Stimulated activated CD8-positive, alpha-beta memory T cell treated with anti-CD3 and anti-CD28 coated beads, Interleukin-12 subunit alpha, Interleukin-12 subunit beta, amount 100 ng/mL, for 24 hours (primary cell): ENCODE data around the gene NFIA.

ENCODE experiments used
- DNase-seq: peaks from one replicate; pipeline ENCODE4 v3.0.0-alpha.2; 2020; ENCODE audit errors: extremely low read depth

NFIA gene

DNA sequence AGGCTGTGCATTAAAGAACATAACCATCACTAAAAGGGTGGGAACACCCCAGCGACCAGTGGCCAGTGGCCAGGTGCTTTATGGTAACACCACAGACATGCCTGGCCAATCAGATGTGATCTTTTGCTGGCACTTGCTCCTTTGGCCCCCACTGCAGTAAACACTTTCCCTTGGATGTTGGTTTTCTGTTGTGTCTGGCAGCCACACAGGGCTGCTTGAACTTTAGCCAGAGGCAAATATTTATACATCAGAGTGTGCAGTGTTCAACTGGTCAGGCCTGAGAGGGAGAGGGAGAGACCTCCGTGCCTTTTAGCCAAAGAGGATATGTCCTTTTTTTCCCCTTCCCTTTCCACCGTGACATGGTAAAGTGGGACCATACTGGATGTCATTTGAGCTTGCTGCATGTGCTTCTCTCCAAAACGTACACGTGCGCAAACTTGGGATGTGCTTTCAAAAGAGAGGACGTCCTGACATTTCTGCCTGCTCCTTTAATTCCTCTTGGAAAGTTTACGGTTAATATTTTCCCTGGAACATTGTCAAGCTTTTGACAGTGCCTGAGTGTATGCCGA lies 101.2 kb downstream of the NFIA start:
- no peak for DNase-seq

DNA sequence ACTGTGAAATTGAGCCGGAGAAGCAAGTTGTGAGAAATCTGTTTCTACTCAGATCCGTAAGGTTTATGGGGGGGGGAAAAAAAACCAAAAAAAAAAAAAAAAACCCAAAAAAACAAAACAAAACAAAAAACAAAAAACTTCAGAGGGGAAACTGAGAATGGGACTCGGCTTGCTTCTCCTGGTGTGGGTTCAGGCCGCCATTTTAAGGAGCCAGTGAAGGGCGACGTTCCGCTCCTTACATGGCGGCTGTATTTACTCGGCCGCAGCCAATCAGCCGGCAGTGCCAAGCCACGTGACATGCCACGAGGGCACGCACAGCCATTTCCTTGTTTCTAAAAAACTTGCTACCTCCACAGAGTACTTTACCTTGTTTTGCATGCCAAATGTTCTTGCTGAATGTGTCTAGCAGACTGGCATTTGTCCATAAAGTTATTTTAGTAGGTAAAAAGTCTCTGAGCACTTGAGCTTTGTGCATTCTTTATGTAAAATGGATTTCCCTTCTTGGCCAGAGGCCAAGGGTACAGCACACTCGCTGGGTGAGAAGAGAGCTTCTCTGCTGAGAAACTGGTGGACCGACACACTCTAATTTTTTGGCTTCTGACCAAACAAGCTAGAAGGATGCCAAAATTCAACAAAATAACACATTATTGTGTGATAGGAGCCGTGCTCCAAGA lies 101.8 kb downstream of the NFIA start:
- DNase-seq: no peak

DNA sequence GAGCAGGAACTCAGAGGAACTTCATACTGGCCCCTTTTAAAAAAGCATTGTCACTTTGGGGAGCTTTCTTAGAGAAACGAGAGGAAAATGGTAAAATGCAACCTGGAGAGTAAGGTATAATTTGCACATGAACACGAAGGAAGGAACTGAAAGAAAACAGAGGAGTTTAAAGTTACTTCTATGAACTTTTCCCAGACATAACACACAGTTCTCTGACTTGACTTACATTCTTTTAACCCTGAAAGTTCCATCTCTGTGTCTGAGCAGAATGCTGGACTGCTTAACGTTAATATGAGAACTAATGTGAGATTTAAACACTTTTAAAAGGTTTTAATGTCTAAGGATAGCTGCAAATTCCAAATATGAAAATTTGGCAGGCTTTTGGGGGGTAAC lies 102.3 kb downstream of the NFIA start:
- no peak for DNase-seq

DNA sequence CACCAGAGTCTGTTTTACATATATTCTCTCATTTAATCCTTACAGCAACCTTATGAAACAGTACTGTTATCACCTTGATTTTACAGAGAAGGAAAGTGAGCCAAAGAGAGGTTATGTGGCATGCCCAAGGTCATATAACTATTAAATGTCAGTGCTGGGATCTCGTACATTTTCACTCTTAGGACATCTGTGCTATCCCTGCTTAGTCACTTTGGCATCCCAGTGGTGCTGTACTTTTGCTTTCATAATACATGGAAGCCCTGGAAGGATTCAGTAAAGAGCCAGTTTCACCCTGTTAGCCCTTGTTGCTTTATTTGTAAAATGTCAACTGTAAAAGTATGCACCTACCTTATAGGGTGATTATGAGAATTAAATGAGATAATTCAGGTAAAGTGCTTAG lies 104.4 kb downstream of the NFIA start:
- no peak for DNase-seq

DNA sequence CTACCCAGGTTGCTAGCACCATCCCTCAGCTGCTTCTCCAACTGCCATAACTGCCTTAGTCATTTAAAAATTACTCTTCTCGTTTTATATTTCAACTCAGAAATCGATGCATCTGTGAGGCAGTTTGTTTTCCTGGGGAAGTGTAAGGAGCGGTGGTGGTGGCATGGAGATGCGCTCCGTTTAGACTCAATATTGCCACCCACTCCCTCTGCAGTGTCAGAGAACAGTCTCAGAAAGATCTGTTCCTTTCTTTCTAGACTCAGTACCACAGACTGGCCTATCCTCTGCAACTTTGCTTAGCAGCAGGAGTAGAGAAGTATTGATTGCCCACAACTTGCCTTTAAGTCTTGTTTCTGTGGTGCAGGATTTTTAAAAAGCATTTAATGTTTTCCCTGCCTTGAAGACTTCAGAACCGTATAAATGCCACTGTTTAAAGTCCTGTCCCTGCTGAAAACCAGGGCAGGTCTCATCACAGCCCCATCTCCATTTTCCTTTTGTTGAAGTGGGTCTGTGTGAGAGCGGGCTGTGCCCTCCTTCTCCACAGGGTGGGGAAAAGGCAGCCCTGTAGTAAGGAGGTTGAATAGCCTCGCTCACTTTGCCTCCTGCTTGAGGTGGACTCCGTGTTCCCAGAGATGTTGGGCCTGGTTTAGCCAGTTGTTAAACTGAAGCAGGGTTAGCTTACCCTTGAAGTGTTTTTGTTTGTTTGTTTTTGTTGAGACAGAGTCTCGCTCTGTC lies 105.2 kb downstream of the NFIA start:
- no peak for DNase-seq

DNA sequence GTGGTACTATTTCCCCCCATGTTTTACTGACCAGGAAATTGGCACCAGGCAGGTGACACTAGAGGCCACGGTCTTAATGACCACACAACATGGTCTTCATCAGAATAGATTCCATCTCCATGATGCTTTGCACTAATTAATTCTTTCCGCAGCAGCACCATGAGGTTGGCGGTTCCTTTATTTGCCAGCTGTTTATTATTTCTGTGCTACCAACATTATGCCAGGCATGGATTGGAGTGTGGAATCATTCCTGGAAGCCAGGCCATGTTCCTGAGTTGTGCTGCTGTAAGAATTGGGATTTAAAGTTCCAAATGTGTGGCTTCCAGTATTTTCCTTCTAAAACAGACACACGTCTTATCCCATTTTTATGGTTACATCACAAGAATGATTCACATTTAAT lies 107.8 kb downstream of the NFIA start:
- DNase-seq: no peak

DNA sequence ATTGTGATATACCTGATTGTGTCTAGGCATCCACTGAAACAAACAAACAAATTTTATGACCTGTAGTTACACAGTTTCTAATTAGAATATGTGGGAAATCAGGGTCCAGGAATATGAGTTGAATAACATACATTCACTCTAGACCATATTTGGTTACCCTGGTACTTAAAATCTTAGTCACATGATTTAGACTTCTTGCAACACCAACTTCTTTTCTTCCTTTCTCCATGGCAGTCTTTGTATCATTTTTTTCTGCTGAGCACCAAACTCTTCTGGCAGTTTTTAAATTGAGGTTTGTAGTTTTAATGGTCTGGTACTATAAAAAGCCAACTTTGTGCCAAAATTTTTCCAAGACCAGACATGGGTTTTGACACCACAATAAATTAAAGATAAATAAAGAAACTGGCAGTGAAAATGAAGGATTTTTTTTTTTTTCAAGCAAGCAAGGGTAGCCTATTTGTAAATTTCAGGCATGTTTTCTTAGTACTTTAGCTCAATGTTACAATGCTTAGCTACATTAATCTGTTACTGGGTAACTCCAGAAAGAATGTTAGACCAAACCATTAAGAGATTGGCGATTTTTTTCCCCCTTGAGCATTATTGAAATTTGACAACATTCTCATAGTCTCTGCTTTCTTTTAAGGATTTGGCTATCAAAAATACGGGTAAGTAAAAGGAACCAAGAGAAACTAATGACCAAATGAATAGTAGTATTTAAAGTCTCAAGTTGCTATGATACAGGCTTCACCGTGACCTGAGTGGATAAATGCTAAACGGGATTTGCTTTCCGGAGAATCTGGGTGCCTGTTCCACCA lies 108.5 kb downstream of the NFIA start:
- DNase-seq: no peak

DNA sequence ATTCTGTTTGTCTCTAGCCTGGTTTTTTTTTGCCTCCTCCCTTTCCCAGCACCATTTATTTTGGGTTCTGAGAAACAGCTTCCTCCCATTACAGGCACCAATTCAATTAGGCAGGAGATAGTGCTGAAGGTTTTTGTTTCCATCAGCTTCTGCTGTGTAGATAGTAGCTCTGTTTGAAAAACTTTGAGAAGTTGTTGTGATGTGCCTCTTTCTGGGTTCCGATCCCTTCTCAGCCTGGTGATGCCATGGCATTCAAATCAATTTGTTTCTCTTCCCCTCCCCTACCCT lies 109.0 kb downstream of the NFIA start:
- DNase-seq: no peak

DNA sequence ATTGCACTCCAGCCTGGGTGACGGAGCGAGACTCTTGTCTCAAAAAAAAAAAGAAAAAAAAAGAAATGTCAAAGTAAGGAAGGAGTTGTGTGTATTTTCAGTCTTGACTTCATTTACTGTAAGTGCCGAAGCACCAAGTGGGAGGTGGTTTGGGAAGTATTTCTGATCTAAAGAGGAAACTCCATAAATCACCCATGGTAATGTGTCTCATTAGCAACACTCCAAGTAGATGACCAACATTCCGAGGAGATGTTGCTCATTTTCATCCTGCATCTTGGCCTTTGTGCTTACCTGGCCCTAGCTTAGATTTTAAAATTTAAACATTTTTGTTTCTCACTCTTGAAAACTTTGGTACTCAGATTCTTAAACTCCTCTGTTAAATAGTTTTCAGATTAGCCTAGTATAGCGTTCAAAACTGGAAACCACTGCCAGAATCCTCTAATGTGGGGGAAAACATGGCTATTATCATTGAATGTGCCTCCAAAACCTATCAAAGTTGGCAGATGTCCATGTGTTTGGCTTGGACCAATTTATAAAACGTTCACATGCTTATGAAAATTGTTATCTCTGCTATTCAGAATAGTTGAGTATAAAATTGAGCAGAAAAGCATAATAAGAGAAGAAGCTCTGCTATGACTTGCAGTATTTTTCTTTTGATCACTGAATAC lies 110.4 kb downstream of the NFIA start:
- no peak for DNase-seq

DNA sequence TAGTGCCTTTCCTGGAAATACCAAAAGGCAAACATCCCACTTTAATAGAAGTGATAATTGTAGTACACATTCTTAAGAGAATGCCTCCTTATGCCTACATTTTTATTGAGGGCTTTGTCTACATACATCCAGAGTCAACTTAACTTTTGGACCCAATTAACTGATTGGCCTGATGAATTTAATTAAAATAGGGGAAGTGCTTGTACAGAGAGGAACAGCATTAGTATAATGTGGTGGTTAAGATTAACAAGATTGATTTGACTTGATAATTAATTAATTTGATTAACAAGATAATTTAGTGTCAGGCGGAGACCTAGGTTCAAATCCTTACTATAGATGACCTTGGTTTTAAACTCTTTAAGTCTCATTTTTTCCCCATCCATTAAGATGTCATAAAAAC lies 111.4 kb downstream of the NFIA start:
- DNase-seq: no peak

DNA sequence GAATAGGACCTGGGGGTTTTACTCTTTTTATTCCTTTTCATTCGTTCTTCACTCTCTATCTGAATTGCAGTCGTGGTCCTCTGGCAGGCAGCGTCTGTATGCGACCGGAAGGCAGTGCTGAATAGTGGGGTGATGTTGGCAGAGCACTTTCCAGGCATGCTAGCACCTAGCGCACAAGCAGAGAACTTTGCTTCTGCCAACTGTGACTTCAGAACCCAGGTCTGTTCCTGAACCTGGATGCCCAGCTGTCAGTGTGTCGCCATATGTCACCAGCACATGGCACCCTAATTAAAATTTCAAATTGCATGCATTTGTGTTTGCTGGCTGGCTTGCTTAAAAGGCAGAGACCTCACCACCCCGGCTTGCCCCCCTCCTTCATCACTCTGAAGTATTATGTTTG lies 116.2 kb downstream of the NFIA start:
- DNase-seq: no peak

DNA sequence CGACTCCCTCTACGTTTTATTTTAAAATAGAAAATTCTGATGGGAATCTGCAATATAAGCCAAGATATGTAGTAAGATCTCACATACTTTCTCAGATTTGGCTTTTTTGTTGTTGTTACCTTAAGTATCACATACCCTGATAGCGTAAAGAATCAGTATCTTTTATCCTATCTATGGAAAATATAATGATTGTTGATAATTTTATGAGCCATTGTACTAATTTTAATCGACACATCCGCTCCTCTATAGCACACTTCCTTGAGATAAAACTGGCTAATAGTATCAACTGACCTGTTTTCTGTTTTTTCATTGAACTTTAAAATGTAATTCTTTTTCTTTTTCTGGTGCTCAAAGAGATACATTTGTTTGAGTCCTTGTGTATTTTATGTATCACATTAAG lies 118.7 kb downstream of the NFIA start:
- DNase-seq: no peak

DNA sequence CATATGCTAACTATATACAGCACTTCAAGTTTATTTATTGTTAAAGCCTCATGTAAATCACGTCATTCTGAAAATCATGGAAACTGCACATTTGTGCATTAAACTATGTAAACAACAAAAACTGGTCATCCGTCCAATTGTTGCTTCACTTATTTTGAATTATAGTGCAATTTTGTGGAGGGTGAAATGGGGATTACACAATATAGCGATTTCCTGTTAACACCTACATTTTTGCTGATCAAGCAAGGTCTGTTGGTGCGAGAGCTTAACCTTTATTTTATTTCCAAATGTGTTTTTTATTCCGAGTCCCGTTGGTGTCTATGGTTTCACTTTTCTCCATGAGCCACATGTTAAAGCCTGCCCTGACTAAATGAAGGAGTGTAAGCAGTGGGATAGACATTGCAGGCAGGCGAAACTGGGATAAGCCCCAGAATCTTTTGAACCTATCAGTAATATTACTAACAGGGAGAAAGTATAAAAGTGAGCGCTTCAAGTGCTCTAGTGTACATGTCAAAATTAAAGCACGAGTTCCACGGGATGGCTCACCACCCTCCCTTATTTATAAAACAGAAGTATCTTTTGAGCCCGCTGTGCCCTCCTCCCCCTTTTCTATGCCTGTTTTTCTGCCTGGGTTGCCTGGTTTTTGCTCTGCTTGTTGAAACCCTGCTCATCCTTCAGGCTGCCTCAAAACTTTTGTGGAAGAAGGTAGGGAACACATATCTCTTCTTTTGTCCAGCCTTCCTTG lies 120.7 kb downstream of the NFIA start:
- DNase-seq: no peak

DNA sequence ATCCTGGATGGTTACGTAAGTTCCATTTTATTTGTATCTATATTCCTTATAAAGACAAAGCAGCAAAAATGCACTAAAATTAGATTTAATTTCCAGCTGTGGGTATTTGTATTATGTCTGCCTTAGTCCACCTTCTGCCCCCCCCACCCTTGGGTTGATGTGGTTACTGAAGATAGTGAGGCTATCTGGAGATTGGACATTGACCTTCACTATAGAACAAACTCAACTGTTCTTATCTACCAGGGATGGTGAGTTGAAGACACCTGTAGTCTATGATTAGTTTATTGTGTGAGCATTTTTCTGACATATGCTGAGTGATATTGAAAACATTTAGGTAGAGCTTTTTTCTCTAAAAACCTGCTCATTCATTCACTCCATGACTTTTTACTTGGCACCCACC lies 122.2 kb downstream of the NFIA start:
- DNase-seq: no peak

DNA sequence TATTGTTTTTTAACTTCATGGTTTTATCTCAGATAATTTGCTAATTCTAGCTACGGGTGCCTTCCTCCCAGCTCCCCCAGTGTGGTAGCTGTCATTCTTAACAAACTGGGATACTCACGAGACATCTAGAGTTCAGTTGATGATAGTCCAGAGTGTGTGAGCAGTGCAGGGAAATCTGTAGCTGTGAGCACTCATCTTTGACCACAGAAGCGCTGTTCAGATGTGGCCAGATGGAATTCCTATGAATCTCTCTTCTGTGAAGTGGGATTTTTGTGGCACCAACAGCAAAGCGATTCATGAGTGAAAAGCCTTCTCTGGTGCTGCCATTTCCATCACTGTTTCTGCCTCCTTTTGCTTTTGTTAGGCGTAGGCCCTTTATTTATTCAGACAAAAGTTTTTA lies 125.1 kb downstream of the NFIA start:
- DNase-seq: no peak

DNA sequence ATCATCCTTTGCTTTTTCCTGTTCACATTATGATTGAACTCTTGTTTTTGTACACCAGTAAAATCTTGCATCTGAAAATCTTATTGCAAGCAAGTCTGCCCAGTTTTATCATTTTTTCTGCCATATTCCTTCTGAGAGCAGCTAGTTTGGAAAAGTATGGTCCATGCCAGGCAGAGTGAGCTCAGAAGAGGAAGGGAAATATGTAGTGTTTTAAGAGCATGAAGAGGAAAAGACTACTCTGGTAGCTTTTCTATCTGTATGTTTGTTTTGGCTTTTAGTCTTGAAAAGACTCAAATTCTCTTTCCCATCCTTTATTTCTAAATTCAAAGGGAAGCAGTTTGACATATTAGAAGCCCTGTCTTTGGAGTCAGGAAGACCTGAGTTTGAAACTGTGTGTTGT lies 125.8 kb downstream of the NFIA start:
- no peak for DNase-seq

DNA sequence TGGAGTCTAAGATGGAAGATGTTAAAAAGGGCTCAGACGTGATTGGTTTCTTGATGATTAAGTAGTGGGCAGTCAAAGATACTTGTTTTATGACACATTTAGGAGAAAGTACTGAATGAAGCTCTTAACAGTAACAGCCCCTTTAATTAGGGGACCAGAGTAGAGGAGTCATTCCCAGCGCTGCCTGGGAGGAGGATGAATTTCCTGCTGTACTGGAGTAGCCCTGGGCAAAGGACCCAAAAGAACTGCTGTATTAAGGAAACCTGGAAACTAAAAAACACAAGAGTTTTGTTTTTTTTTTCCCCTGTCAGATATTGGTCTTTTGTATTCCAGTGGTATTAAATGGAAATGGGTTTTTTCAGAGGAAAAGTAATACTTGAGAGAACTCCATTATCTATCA lies 126.5 kb downstream of the NFIA start:
- DNase-seq: no peak

DNA sequence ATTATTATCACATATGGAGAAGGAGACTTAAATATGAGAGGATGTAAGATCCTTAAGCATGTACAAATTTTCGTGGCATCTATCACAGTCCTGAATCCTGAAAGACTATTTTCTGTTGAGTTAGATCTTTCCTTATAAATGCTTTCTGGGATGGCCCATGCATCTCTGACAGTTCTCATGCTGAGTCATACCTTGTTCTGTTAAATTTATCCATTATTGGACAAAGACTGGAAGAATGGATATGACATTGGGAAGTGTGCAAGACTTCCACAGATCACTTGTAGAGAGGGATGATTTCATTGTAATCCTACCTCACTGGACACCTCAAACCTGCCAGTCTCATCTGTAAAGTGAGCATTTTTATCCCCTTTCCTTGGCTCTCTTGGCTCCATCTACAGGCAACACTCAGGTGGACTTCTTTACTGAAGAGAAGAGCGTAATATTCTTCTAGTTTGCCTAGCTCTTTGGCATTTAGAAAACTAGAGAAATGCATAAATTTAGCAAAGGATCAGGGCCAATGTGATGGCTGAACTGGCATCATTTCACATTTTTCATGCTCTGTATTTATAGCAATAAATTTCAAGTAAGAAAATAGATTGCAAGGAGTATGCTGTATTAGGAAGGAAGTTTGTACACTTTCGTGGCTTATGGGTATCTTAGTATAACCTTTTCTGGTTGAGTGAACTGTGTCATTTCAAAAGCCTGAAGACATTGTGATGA lies 128.2 kb downstream of the NFIA start:
- no peak for DNase-seq

DNA sequence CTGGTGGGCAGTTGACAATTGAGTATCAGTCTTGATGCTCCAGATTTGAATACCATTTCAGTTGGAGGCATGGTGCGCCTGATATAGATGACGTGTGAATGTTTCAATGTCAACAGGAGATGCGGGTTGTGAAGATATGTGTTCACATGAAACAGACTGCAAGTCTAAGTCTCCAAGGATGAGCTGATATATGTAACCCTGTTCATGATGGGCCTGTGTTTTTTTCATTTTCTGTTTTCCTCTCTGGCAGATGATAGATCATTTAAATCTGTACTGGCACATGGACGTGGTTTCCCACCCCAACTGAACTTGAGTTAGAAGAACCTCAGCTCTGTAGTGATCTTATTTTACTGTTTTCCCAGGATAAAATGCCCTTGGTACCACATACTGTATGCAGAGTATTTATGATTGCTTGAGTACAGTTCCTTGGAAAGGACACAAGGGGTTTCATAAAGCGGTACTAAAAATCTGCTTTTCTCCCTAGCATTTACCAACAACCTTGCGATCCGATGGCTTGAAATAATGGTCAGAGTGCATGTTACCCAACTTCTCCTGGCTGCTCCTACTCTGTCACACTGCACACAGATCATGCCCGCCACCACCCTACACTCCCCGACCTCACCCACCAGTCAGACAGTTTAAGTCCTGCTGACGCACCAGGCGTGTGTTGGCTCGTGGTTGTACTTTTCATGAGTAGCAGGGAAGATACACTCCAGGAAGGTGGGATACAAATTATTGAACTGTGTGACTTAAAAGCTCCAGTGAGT lies 131.1 kb downstream of the NFIA start:
- no peak for DNase-seq

DNA sequence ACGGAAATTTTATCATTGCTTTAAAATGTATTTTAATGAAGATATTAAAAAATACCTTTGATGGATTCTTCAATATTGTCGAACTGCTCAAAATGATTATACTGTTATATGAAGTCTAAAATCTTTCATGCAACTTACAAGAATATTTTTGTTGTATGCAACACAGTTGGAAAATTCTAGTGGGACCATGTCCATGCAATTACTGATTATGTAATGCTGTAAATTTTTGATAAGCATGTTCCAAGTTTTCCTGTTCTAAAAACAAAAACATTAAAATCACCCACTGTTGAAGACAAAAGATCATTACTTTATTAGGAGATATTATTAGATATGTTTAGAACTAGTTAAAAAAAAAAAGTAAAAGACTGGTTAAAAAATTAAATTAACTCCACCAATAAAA lies 132.8 kb downstream of the NFIA start:
- no peak for DNase-seq
